PC-9 (cell line): ENCODE measurements around the gene TCEAL3. TPM values are rescaled to one million over a fixed set of nuclear protein-coding genes. Genes with fewer than 3 reads are reported as not detected.

Experiments used
- BruUV-seq: library from RNA; stranded (reverse); fragments of 400-500 nt; replicated peaks from 2 replicates; lab custom pipeline; 2021; lab: Mats Ljungman, UMichigan
- CTCF ChIA-PET: fragments of 300-600 bp; sonication (Branson Sonifier 250); formaldehyde crosslinking; loops from one replicate; lab custom pipeline; 2022; ENCODE audit warnings: antibody characterized with exemption; lab: Charles Lee
- POLR2A ChIA-PET: fragments of 300-600 bp; sonication (Branson Sonifier 250); formaldehyde crosslinking; loops from one replicate; lab custom pipeline; 2022; ENCODE audit warnings: antibody characterized with exemption; ENCODE audit not compliant: unreplicated experiment; lab: Charles Lee
- DNase-seq, 2 experiments: peaks; one replicate each; pipeline versions ENCODE4 v3.0.0 to v3.0.0-alpha.2; 2015 to 2022; ENCODE audit warnings: mixed read lengths in 1 of 2
- H2AFZ ChIP-seq: fragments of 200-600 bp; sonication (generic); 2 replicates; pipeline ENCODE4 v1.8.1; 2017; ENCODE audit warnings: antibody characterized with exemption
- H3F3A ChIP-seq: fragments of 200-600 bp; sonication (generic); 2 replicates; pipeline ENCODE4 v1.8.1; 2017; ENCODE audit warnings: antibody characterized with exemption, mild to moderate bottlenecking, low read depth; ENCODE audit not compliant: insufficient read depth
- H3K27ac ChIP-seq: fragments of 200-600 bp; sonication (generic); 2 replicates; pipeline ENCODE4 v1.6.1; 2016; ENCODE audit warnings: mixed run types
- H3K27me3 ChIP-seq: fragments of 200-600 bp; sonication (generic); 2 replicates; pipeline ENCODE4 v1.6.1; 2016; ENCODE audit warnings: low read depth, mixed run types; ENCODE audit not compliant: insufficient read depth
- H3K36me3 ChIP-seq: fragments of 200-600 bp; sonication (generic); 2 replicates; pipeline ENCODE4 v1.6.1; 2016; ENCODE audit warnings: low read depth, mixed run types
- H3K4me1 ChIP-seq: fragments of 200-600 bp; sonication (generic); replicated peaks from 2 replicates; pipeline ENCODE4 v1.6.1; 2016; ENCODE audit warnings: mixed run types; ENCODE audit not compliant: insufficient read depth
- H3K4me2 ChIP-seq: fragments of 200-600 bp; sonication (generic); 2 replicates; pipeline ENCODE4 v1.6.1; 2017; ENCODE audit warnings: mixed run types
- H3K4me3 ChIP-seq: fragments of 200-600 bp; sonication (generic); 2 replicates; pipeline ENCODE4 v1.6.1; 2016; ENCODE audit warnings: mixed run types
- H3K79me2 ChIP-seq: fragments of 200-600 bp; sonication (generic); 2 replicates; pipeline ENCODE4 v1.6.1; 2017; ENCODE audit warnings: low read depth, mixed run types
- H3K9me2 ChIP-seq: fragments of 200-600 bp; sonication (generic); 2 replicates; pipeline ENCODE4 v1.8.1; 2017; ENCODE audit warnings: mild to moderate bottlenecking; ENCODE audit not compliant: insufficient read depth
- H3K9me3 ChIP-seq: fragments of 200-600 bp; sonication (generic); 2 replicates; pipeline ENCODE4 v1.8.1; 2016; ENCODE audit warnings: low read depth; ENCODE audit not compliant: insufficient read depth
- H4K20me1 ChIP-seq: fragments of 200-600 bp; sonication (generic); 2 replicates; pipeline ENCODE4 v1.8.1; 2017; ENCODE audit not compliant: insufficient read depth
- CTCF ChIP-seq: fragments of 200-600 bp; sonication (generic); conservative IDR thresholded peaks from 2 replicates; pipeline ENCODE4 v1.6.1; 2017; ENCODE audit warnings: mixed run types, antibody characterized with exemption, mild to moderate bottlenecking, moderate library complexity
- EZH2 ChIP-seq: fragments of 200-600 bp; sonication (generic); IDR thresholded peaks from 2 replicates; pipeline ENCODE4 v1.8.0; 2017; ENCODE audit warnings: antibody characterized with exemption, low read depth
- intact Hi-C: fragments of 100-400 bp; cut with micrococcal nuclease; formaldehyde crosslinking; loops from one replicate; pipeline ENCODE4 v1.10.0; 2022; ENCODE audit not compliant: unreplicated experiment
- total RNA-seq: library from RNA; stranded (reverse); gene quantifications from 2 replicates; pipeline ENCODE4 v1.2.3, GENCODE V29; 2021

The TCEAL3 gene
- total RNA-seq, 1 experiment from 2014 or later = 12.8 TPM

DNA sequence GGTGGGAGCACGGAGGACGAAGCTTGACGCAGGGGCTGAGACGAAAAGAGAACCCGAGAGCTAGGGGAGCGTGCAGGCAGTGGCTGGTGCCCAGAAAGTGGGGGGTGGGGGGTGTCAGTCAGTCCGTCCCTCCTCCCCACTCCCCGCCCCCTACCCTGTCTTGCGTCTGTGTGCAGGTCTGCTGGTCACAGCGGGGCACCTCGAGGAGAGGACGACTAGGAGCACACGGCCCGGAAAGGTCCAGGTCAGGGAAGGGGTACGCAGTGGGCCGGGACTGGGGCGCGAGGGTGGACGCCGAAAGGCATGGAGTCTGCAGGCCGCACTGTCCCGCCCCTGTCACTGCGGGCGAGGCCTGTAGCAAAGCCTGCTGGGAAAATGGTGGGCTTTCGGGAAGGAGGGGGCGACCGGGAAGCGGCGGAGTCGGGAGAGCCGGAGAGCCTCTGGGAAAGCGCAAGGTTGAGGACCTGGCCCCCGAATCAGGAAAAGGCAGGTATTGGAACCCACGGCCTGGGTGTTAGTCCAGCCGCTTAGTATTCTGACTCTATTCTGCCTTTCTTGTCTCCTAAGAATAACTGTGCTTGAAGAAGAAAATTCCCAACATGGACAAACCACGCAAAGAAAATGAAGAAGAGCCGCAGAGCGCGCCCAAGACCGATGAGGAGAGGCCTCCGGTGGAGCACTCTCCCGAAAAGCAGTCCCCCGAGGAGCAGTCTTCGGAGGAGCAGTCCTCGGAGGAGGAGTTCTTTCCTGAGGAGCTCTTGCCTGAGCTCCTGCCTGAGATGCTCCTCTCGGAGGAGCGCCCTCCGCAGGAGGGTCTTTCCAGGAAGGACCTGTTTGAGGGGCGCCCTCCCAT lies 21.8 kb downstream of the TCEAL3 start:
- TF ChIP-seq CTCF = no peak; the same call in 1 of the 2 replicates
- TF ChIP-seq EZH2 = no peak
- BruUV-seq = TSS peak; percentile 93
- peak; percentile 56 to 59 for DNase-seq
- Histone ChIP-seq H3K9me3 (no peaks in the 10 kb centered on the region), H3K27me3 (no peaks in the 10 kb centered on the region), H3K27ac (peak overlapping the region; percentile 78), H3K36me3 (no peaks in the 10 kb centered on the region), H3F3A (peaks cover 8% of the 10 kb centered on the region; the same call in 1 of the 2 replicates), H3K4me2 (peak overlapping the region; percentile 90), H3K4me1 (peaks cover 14% of the 10 kb centered on the region), H3K9me2 (no peaks in the 10 kb centered on the region), H3K4me3 (peak overlapping the region; percentile 91), H3K79me2 (peaks cover 18% of the 10 kb centered on the region), H4K20me1 (no peaks in the 10 kb centered on the region), H2AFZ (peak overlapping the region; percentile 97)
- intact Hi-C loops = loop anchor here (2.0 kb wide), 1 partner anchor 57 kb away; the partner anchor contains the start of gene MORF4L2
- ChIA-PET CTCF (interaction anchor here (0.5 to 1.7 kb wide), 7 partner anchors 13 to 286 kb away, joined by 3 to 9 read pairs (median 4); no protein-coding TSS in a partner anchor), POLR2A (interaction anchor here (0.6 to 1.1 kb wide), 5 partner anchors 13 to 58 kb away, joined by 3 to 31 read pairs (median 9); no protein-coding TSS in a partner anchor)

DNA sequence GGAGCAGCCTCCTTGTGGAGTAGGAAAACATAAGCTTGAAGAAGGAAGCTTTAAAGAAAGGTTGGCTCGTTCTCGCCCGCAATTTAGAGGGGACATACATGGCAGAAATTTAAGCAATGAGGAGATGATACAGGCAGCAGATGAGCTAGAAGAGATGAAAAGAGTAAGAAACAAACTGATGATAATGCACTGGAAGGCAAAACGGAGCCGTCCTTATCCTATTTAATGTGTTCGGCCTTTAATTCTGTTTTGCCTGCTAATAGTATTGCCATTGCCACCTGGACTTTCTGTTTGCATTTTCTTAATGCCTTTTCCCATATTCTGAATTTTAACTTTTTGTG lies 22.4 kb downstream of the TCEAL3 start:
- H3K4me1 ChIP-seq = peaks cover 14% of the 10 kb centered on the region
- peak overlapping the region; percentile 91 for H3K4me3 ChIP-seq
- H3K4me2 ChIP-seq = peak overlapping the region; percentile 90
- no peaks in the 10 kb centered on the region for H3K9me3 ChIP-seq
- intact Hi-C loops = loop anchor here (2.0 kb wide), 1 partner anchor 57 kb away; the partner anchor contains the start of gene MORF4L2
- H3K36me3 ChIP-seq = no peaks in the 10 kb centered on the region
- peaks cover 18% of the 10 kb centered on the region for H3K79me2 ChIP-seq
- H2AFZ ChIP-seq = peak overlapping the region; percentile 97
- H3F3A ChIP-seq = peaks cover 8% of the 10 kb centered on the region; the same call in 1 of the 2 replicates
- DNase-seq = no peak
- H3K27me3 ChIP-seq = no peaks in the 10 kb centered on the region
- H3K27ac ChIP-seq = peak overlapping the region; percentile 78
- no peaks in the 10 kb centered on the region for H4K20me1 ChIP-seq
- no peaks in the 10 kb centered on the region for H3K9me2 ChIP-seq
- POLR2A ChIA-PET = interaction anchor here (0.6 to 1.1 kb wide), 5 partner anchors 14 to 57 kb away, joined by 3 to 31 read pairs (median 9); no protein-coding TSS in a partner anchor
- BruUV-seq = no TSS peak
- TF ChIP-seq CTCF (peak; percentile 56; the same call in 1 of the 2 replicates), EZH2 (no peak)
- CTCF ChIA-PET = interaction anchor here (0.5 to 1.7 kb wide), 6 partner anchors 13 to 101 kb away, joined by 3 to 9 read pairs (median 4); no protein-coding TSS in a partner anchor

- intact Hi-C loops = loop anchor here (2.0 kb wide), 1 partner anchor 56 kb away; the partner anchor contains the start of gene MORF4L2
- Histone ChIP-seq H3K4me2 (peak overlapping the region; percentile 90; the same call in 1 of the 2 replicates), H3K36me3 (no peaks in the 10 kb centered on the region), H3K27ac (no peak overlapping the region), H3K4me1 (peaks cover 14% of the 10 kb centered on the region), H4K20me1 (no peaks in the 10 kb centered on the region), H2AFZ (no peak overlapping the region), H3K9me3 (no peaks in the 10 kb centered on the region), H3K27me3 (no peaks in the 10 kb centered on the region), H3F3A (peaks cover 8% of the 10 kb centered on the region; the same call in 1 of the 2 replicates), H3K79me2 (peaks cover 18% of the 10 kb centered on the region), H3K4me3 (no peak overlapping the region), H3K9me2 (no peaks in the 10 kb centered on the region)
- no peak for TF ChIP-seq EZH2
- no peak for TF ChIP-seq CTCF
- ChIA-PET CTCF (interaction anchor here (1.1 kb wide), 1 partner anchor 14 kb away, joined by 3 read pairs; no protein-coding TSS in a partner anchor), POLR2A (no interaction called here)
- BruUV-seq = no TSS peak
- no peak for DNase-seq
Observed at GRCh38 chrX:103631145-103631544, 23.4 kb downstream of the TCEAL3 start.
